Gastroesophageal sphincter (tissue), 3 donors: ENCODE data around the gene MAMSTR.

Experiments
- CTCF ChIP-seq, 4 experiments: fragments of 200-600 bp in 2 of 4; fragments of 450-650 bp in 2 of 4; sonication (generic) in 1 of 4; IDR thresholded peaks; one replicate each; pipeline ENCODE4 v1.5.1; 2017 to 2019; ENCODE audit warnings: antibody characterized with exemption in 4 of 4, mild to moderate bottlenecking in 2 of 4, moderate library complexity in 2 of 4
- POLR2A ChIP-seq, 2 donors: fragments of 450-650 bp; IDR thresholded peaks; one replicate each; pipeline ENCODE4 v1.6.1; 2017; ENCODE audit warnings: antibody characterized with exemption in 2 of 2, mild to moderate bottlenecking in 2 of 2, moderate library complexity in 1 of 2

DNA sequence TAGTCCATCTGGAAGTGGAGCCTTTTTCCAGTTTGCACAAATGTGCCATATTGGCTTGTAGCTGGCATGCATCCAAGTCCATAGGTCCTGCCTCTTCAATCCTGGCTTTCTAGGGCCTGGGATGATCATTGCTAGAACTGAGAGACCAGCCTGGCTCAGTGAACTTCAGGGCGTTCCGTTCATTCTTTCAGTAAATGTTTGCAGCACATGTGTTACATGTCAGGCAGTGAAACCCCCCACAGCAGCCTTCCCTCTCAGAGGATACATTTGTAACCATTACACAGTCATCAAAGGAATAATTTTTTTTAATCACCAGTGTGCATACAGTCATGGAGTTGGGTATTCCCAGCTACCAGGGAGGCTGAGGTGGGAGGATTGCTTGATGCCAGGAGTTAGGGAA lies 14.1 kb downstream of the MAMSTR start:
- TF ChIP-seq CTCF (IDR thresholded peaks at IDR 0.05) (no peak), POLR2A (IDR thresholded peaks at IDR 0.05) (no peak)
